GM23338 (cell line): ENCODE data around the gene RNF103. TPM values are rescaled to one million over a fixed set of nuclear protein-coding genes. Genes with fewer than 3 reads are reported as not detected.

Experiments used
- ATAC-seq: fragments of 200-7000 bp; cut with Tn5 transposase; 3 replicates; pipeline ENCODE4 v1.9.1; 2020
- DNase-seq: peaks from one replicate; pipeline ENCODE4 v3.0.0-alpha.2; 2015; ENCODE audit warnings: low spot score
- H2AFZ ChIP-seq: fragments of 200-600 bp; sonication (generic); 2 replicates; pipeline ENCODE4 v1.8.0; 2016; ENCODE audit warnings: antibody characterized with exemption, mild to moderate bottlenecking, moderate library complexity
- H3F3A ChIP-seq: fragments of 200-600 bp; sonication (generic); replicated peaks from 2 replicates; pipeline ENCODE4 v1.8.0; 2017; ENCODE audit warnings: antibody characterized with exemption, mixed run types, low read depth
- H3K27ac ChIP-seq: fragments of 200-600 bp; sonication (generic); 2 replicates; pipeline ENCODE4 v1.6.1; 2016; ENCODE audit warnings: low read depth
- H3K27me3 ChIP-seq: fragments of 200-600 bp; sonication (generic); 2 replicates; pipeline ENCODE4 v1.8.0; 2016; ENCODE audit warnings: mild to moderate bottlenecking, mixed run types, moderate library complexity; ENCODE audit not compliant: insufficient read depth
- H3K36me3 ChIP-seq: fragments of 200-600 bp; sonication (generic); 2 replicates; pipeline ENCODE4 v1.8.0; 2016; ENCODE audit warnings: mild to moderate bottlenecking; ENCODE audit not compliant: insufficient read depth
- H3K4me1 ChIP-seq: fragments of 200-600 bp; sonication (generic); 2 replicates; pipeline ENCODE4 v1.8.0; 2016; ENCODE audit warnings: mild to moderate bottlenecking, moderate library complexity; ENCODE audit not compliant: insufficient read depth
- H3K4me2 ChIP-seq: fragments of 200-600 bp; sonication (generic); 2 replicates; pipeline ENCODE4 v1.7.1; 2017; ENCODE audit warnings: mixed run types
- H3K4me3 ChIP-seq: fragments of 200-600 bp; sonication (generic); 2 replicates; pipeline ENCODE4 v1.6.1; 2016; ENCODE audit warnings: mixed run types
- H3K79me2 ChIP-seq: fragments of 200-600 bp; sonication (generic); replicated peaks from 2 replicates; pipeline ENCODE4 v1.8.0; 2017; ENCODE audit warnings: mild to moderate bottlenecking; ENCODE audit not compliant: insufficient read depth
- H3K9me2 ChIP-seq: fragments of 200-600 bp; sonication (generic); 2 replicates; pipeline ENCODE4 v1.8.0; 2017; ENCODE audit not compliant: insufficient read depth
- H4K20me1 ChIP-seq: fragments of 200-600 bp; sonication (generic); replicated peaks from 2 replicates; pipeline ENCODE4 v1.8.0; 2017; ENCODE audit warnings: mild to moderate bottlenecking; ENCODE audit not compliant: insufficient read depth
- H3K27ac Mint-ChIP-seq: 2 replicates; pipeline ENCODE4 v1.8.0; 2020; ENCODE audit warnings: inconsistent platforms, mild to moderate bottlenecking, moderate library complexity, mixed read lengths
- H3K27me3 Mint-ChIP-seq: 3 replicates; pipeline ENCODE4 v1.8.0; 2022; ENCODE audit warnings: low read depth, mild to moderate bottlenecking, moderate library complexity, mixed read lengths, inconsistent platforms; ENCODE audit not compliant: insufficient read depth, poor library complexity
- H3K36me3 Mint-ChIP-seq: 3 replicates; pipeline ENCODE4 v1.8.0; 2021; ENCODE audit warnings: low read depth, mild to moderate bottlenecking, inconsistent platforms, moderate library complexity, mixed read lengths
- H3K4me1 Mint-ChIP-seq: 3 replicates; pipeline ENCODE4 v1.8.0; 2020; ENCODE audit warnings: mild to moderate bottlenecking, inconsistent platforms, mixed read lengths
- H3K4me3 Mint-ChIP-seq: 3 replicates; pipeline ENCODE4 v1.8.0; 2021; ENCODE audit warnings: moderate library complexity, mild to moderate bottlenecking, inconsistent platforms, mixed read lengths
- H3K9me3 Mint-ChIP-seq: 3 replicates; pipeline ENCODE4 v1.8.0; 2020; ENCODE audit warnings: moderate library complexity, mild to moderate bottlenecking, inconsistent platforms, mixed read lengths
- CTCF ChIP-seq, 2 experiments: fragments of 200-600 bp in 1 of 2; sonication (generic) in 1 of 2; conservative IDR thresholded peaks; 2 replicates each; pipeline versions ENCODE4 v1.5.1 to v1.6.1; 2016 to 2017; ENCODE audit warnings: antibody characterized with exemption in 2 of 2, low read depth in 2 of 2, mild to moderate bottlenecking in 2 of 2, moderate library complexity in 1 of 2
- EZH2 ChIP-seq: fragments of 200-600 bp; sonication (generic); IDR thresholded peaks from one replicate; pipeline ENCODE4 v1.8.0; 2017; ENCODE audit warnings: antibody characterized with exemption, mild to moderate bottlenecking, low read depth; ENCODE audit not compliant: unreplicated experiment
- EZH2phosphoT487 ChIP-seq: fragments of 200-600 bp; sonication (generic); IDR thresholded peaks from one replicate; pipeline ENCODE4 v1.8.1; 2018; ENCODE audit warnings: antibody characterized with exemption; ENCODE audit not compliant: unreplicated experiment
- JUNB ChIP-seq: IDR thresholded peaks from one replicate; pipeline ENCODE4 v1.6.1; 2016; ENCODE audit warnings: antibody characterized with exemption; ENCODE audit not compliant: unreplicated experiment
- NANOG ChIP-seq: IDR thresholded peaks from 2 replicates; pipeline ENCODE4 v1.6.1; 2016; ENCODE audit warnings: antibody characterized with exemption, borderline replicate concordance
- POLR2AphosphoS5 ChIP-seq: IDR thresholded peaks from 2 replicates; pipeline ENCODE4 v1.6.1; 2016; ENCODE audit warnings: antibody characterized with exemption, low read depth
- STAT1 ChIP-seq: IDR thresholded peaks from one replicate; pipeline ENCODE4 v1.6.1; 2016; ENCODE audit warnings: antibody characterized with exemption; ENCODE audit not compliant: unreplicated experiment
- ZNF114 ChIP-seq: fragments of 250-450 bp; sonication (Bioruptor Pico); IDR thresholded peaks from 2 replicates; pipeline ENCODE4 v1.5.0; 2020; ENCODE audit warnings: mild to moderate bottlenecking, moderate library complexity
- polyA plus RNA-seq: library from polyadenylated mRNA; unstranded; fragments of >200 nt; fragmentation: Nextera tagmentation; extraction: Ambion mirVana; gene quantifications from 2 replicates; pipeline ENCODE4 v1.2.1, GENCODE V29; 2016
- total RNA-seq: library from RNA; depleted of rRNA; stranded (reverse); fragments of >200 nt; shearing (Covaris generic); gene quantifications from 2 replicates; pipeline ENCODE4 v1.2.3, GENCODE V29; 2014
- TF ChIP-seq, protein P1 (sequence below): IDR thresholded peaks from one replicate; pipeline ENCODE4 v1.6.1; 2018; ENCODE audit warnings: antibody characterized with exemption; ENCODE audit not compliant: unreplicated experiment
- TF ChIP-seq, protein P2 (sequence below): fragments of 250-450 bp; sonication (Bioruptor Pico); IDR thresholded peaks from 2 replicates; pipeline ENCODE4 v1.5.0; 2020; ENCODE audit warnings: mild to moderate bottlenecking, moderate library complexity

The RNF103 gene
- total and polyA plus RNA-seq, 2 experiments from 2014 or later, result 3.8 to 5.9 TPM

- TF ChIP-seq, protein P1, sequence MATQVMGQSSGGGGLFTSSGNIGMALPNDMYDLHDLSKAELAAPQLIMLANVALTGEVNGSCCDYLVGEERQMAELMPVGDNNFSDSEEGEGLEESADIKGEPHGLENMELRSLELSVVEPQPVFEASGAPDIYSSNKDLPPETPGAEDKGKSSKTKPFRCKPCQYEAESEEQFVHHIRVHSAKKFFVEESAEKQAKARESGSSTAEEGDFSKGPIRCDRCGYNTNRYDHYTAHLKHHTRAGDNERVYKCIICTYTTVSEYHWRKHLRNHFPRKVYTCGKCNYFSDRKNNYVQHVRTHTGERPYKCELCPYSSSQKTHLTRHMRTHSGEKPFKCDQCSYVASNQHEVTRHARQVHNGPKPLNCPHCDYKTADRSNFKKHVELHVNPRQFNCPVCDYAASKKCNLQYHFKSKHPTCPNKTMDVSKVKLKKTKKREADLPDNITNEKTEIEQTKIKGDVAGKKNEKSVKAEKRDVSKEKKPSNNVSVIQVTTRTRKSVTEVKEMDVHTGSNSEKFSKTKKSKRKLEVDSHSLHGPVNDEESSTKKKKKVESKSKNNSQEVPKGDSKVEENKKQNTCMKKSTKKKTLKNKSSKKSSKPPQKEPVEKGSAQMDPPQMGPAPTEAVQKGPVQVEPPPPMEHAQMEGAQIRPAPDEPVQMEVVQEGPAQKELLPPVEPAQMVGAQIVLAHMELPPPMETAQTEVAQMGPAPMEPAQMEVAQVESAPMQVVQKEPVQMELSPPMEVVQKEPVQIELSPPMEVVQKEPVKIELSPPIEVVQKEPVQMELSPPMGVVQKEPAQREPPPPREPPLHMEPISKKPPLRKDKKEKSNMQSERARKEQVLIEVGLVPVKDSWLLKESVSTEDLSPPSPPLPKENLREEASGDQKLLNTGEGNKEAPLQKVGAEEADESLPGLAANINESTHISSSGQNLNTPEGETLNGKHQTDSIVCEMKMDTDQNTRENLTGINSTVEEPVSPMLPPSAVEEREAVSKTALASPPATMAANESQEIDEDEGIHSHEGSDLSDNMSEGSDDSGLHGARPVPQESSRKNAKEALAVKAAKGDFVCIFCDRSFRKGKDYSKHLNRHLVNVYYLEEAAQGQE, result no peak
- TF ChIP-seq NANOG, result no peak
- no peak for TF ChIP-seq JUNB
- no peak for TF ChIP-seq POLR2AphosphoS5
- TF ChIP-seq ZNF114 (CRISPR knock-in tag), result no peak
These were observed 65.8 kb downstream of the RNF103 start (continued) for GRCh38 chr2:86557836-86558235.

DNA sequence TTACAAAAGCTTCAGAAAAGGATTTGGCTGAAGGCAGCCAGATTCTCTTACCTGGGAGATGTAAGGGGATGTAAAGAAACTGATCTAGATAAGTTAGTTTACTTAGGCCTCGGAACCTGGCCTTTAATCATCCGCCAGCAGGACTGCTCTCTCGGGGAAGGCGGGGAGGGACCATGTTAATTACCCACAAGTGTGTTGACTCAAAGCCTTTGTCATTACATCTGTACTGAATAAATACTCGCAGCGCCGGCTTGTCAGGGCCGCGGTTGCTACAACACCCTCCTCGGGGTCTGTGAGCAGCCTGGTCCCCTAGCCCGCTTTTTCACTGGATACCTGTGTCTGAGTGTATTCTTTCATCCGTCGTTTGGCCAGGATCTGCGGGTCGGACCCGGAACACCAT is 67.2 kb downstream of the RNF103 start:
- Histone ChIP-seq H3K36me3 (peaks cover 7% of the 10 kb centered on the region; the same call in 1 of the 2 replicates), H3K4me1 (peaks cover 6% of the 10 kb centered on the region), H3K79me2 (peaks cover 98% of the 10 kb centered on the region), H3K4me3 (no peak overlapping the region), H2AFZ (no peak overlapping the region), H3K27me3 (no peaks in the 10 kb centered on the region), H4K20me1 (no peaks in the 10 kb centered on the region; the same call in 1 of the 2 replicates), H3F3A (no peaks in the 10 kb centered on the region), H3K9me2 (no peaks in the 10 kb centered on the region), H3K4me2 (no peak overlapping the region), H3K27ac (no peak overlapping the region)
- no peak overlapping the region for H3K4me3 Mint-ChIP-seq
- no peak overlapping the region for H3K27ac Mint-ChIP-seq
- DNase-seq (peak; percentile 61), ATAC-seq (peak; percentile 49; the same call in 2 of the 3 replicates)
- peaks cover 3% of the 10 kb centered on the region for H3K27me3 Mint-ChIP-seq
- H3K4me1 Mint-ChIP-seq, result no peaks in the 10 kb centered on the region
- peaks cover 13% of the 10 kb centered on the region; the same call in 2 of the 3 replicates for H3K9me3 Mint-ChIP-seq
- peaks cover 27% of the 10 kb centered on the region for H3K36me3 Mint-ChIP-seq
- TF ChIP-seq, protein P2, sequence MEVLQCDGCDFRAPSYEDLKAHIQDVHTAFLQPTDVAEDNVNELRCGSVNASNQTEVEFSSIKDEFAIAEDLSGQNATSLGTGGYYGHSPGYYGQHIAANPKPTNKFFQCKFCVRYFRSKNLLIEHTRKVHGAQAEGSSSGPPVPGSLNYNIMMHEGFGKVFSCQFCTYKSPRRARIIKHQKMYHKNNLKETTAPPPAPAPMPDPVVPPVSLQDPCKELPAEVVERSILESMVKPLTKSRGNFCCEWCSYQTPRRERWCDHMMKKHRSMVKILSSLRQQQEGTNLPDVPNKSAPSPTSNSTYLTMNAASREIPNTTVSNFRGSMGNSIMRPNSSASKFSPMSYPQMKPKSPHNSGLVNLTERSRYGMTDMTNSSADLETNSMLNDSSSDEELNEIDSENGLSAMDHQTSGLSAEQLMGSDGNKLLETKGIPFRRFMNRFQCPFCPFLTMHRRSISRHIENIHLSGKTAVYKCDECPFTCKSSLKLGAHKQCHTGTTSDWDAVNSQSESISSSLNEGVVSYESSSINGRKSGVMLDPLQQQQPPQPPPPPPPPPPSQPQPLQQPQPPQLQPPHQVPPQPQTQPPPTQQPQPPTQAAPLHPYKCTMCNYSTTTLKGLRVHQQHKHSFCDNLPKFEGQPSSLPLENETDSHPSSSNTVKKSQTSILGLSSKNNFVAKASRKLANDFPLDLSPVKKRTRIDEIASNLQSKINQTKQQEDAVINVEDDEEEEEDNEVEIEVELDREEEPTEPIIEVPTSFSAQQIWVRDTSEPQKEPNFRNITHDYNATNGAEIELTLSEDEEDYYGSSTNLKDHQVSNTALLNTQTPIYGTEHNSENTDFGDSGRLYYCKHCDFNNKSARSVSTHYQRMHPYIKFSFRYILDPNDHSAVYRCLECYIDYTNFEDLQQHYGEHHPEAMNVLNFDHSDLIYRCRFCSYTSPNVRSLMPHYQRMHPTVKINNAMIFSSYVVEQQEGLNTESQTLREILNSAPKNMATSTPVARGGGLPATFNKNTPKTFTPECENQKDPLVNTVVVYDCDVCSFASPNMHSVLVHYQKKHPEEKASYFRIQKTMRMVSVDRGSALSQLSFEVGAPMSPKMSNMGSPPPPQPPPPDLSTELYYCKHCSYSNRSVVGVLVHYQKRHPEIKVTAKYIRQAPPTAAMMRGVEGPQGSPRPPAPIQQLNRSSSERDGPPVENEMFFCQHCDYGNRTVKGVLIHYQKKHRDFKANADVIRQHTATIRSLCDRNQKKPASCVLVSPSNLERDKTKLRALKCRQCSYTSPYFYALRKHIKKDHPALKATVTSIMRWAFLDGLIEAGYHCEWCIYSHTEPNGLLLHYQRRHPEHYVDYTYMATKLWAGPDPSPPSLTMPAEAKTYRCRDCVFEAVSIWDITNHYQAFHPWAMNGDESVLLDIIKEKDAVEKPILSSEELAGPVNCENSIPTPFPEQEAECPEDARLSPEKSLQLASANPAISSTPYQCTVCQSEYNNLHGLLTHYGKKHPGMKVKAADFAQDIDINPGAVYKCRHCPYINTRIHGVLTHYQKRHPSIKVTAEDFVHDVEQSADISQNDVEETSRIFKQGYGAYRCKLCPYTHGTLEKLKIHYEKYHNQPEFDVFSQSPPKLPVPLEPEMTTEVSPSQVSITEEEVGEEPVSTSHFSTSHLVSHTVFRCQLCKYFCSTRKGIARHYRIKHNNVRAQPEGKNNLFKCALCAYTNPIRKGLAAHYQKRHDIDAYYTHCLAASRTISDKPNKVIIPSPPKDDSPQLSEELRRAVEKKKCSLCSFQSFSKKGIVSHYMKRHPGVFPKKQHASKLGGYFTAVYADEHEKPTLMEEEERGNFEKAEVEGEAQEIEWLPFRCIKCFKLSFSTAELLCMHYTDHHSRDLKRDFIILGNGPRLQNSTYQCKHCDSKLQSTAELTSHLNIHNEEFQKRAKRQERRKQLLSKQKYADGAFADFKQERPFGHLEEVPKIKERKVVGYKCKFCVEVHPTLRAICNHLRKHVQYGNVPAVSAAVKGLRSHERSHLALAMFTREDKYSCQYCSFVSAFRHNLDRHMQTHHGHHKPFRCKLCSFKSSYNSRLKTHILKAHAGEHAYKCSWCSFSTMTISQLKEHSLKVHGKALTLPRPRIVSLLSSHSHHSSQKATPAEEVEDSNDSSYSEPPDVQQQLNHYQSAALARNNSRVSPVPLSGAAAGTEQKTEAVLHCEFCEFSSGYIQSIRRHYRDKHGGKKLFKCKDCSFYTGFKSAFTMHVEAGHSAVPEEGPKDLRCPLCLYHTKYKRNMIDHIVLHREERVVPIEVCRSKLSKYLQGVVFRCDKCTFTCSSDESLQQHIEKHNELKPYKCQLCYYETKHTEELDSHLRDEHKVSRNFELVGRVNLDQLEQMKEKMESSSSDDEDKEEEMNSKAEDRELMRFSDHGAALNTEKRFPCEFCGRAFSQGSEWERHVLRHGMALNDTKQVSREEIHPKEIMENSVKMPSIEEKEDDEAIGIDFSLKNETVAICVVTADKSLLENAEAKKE (CRISPR knock-in tag), result no peak
- TF ChIP-seq POLR2AphosphoS5 (no peak), EZH2 (no peak), CTCF (conservative IDR thresholded peaks at IDR 0.05; ENCODE audit: low read depth in 2 of 2) (no peak), EZH2phosphoT487 (no peak), ZNF114 (CRISPR knock-in tag) (no peak), STAT1 (no peak)
- TF ChIP-seq, protein P1, result no peak
